ENCODE data around the gene LMCD1.
A peak's percentile ranks its signal among the peaks of the same experiment; 100 is the strongest.

LMCD1 gene

DNA sequence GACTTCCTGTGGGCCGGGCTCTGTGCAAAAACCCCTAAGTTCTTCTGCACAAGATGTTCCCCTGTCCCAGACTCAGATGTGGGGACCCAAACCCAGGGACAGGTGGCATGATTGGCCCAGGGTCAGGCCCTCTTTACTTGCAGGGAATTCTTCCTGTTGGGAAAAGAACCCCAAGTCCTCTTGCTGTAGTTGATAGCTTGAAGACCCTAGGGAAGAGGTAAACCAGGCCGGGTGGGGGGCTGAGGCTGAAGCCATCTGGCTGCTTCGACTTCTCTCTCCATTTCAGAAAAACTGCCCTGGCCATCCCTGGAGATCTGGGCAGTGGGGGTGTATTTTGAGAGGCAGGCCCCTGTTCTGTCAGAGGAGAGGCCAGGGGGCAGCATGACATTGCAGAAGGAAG, 119.5 kb downstream of the LMCD1 start:
- Histone ChIP-seq H3K36me3 (ENCODE audit: insufficient read depth, low read length) (no peaks in the 10 kb centered on the region), H3F3A (ENCODE audit: low read depth) (no peaks in the 10 kb centered on the region), H3K4me1 (ENCODE audit: insufficient read depth, low read length, poor library complexity, severe bottlenecking) (no peaks in the 10 kb centered on the region), H3K9me3 (ENCODE audit: insufficient read depth, low read depth, low read length) (no peaks in the 10 kb centered on the region), H2AFZ (ENCODE audit: low read length) (no peak overlapping the region), H3K9ac (ENCODE audit: low read depth, low read length, poor library complexity, severe bottlenecking) (no peak overlapping the region), H3K4me2 (ENCODE audit: low read depth, low read length, poor library complexity, severe bottlenecking) (no peak overlapping the region), H3K9me2 (replicated peaks; ENCODE audit: low read depth, low read length) (no peaks in the 10 kb centered on the region), H3K27me3 (ENCODE audit: insufficient read depth, low read length, poor library complexity, severe bottlenecking) (no peaks in the 10 kb centered on the region), H4K20me1 (ENCODE audit: insufficient read depth, low read length, poor library complexity, severe bottlenecking) (no peaks in the 10 kb centered on the region), H3K4me3 (ENCODE audit: low read length, poor library complexity, severe bottlenecking) (no peak overlapping the region), H3K79me2 (ENCODE audit: insufficient read depth, low read length) (no peaks in the 10 kb centered on the region)
- TF ChIP-seq, protein P1, sequence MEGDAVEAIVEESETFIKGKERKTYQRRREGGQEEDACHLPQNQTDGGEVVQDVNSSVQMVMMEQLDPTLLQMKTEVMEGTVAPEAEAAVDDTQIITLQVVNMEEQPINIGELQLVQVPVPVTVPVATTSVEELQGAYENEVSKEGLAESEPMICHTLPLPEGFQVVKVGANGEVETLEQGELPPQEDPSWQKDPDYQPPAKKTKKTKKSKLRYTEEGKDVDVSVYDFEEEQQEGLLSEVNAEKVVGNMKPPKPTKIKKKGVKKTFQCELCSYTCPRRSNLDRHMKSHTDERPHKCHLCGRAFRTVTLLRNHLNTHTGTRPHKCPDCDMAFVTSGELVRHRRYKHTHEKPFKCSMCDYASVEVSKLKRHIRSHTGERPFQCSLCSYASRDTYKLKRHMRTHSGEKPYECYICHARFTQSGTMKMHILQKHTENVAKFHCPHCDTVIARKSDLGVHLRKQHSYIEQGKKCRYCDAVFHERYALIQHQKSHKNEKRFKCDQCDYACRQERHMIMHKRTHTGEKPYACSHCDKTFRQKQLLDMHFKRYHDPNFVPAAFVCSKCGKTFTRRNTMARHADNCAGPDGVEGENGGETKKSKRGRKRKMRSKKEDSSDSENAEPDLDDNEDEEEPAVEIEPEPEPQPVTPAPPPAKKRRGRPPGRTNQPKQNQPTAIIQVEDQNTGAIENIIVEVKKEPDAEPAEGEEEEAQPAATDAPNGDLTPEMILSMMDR (conservative IDR thresholded peaks at IDR 0.05; ENCODE audit: low read length) = no peak
- TF ChIP-seq EZH2phosphoT487 (IDR thresholded peaks at IDR 0.05; ENCODE audit: borderline replicate concordance) = no peak

DNA sequence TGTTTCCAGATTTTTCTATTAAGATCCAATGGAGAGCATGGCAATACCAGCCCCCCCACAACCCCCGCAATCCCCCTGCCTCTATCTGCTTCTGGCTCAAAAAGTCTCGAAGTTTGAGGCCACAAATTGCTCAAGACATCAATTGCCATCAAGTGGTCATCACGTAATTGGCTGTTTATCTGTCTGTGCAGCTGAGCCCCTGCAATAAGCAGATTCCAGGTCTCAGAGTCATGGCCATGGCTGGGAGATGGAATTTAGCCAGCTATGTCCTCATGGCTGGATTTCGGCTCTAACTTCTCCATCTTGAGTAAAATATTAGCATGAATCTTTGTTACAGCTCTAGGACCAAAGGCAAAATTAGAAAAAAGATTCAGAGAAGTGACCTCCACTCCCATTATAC, 120.2 kb downstream of the LMCD1 start:
- Histone ChIP-seq H3K9me3 (ENCODE audit: insufficient read depth, low read depth, low read length) (no peaks in the 10 kb centered on the region), H2AFZ (ENCODE audit: low read length) (no peak overlapping the region), H3K9ac (ENCODE audit: low read depth, low read length, poor library complexity, severe bottlenecking) (no peak overlapping the region), H3K4me1 (ENCODE audit: insufficient read depth, low read length, poor library complexity, severe bottlenecking) (no peaks in the 10 kb centered on the region), H3K4me2 (ENCODE audit: low read depth, low read length, poor library complexity, severe bottlenecking) (no peak overlapping the region), H3F3A (ENCODE audit: low read depth) (no peaks in the 10 kb centered on the region), H3K36me3 (ENCODE audit: insufficient read depth, low read length) (no peaks in the 10 kb centered on the region), H3K9me2 (replicated peaks; ENCODE audit: low read depth, low read length) (no peaks in the 10 kb centered on the region), H4K20me1 (ENCODE audit: insufficient read depth, low read length, poor library complexity, severe bottlenecking) (no peaks in the 10 kb centered on the region), H3K4me3 (ENCODE audit: low read length, poor library complexity, severe bottlenecking) (no peak overlapping the region), H3K27me3 (ENCODE audit: insufficient read depth, low read length, poor library complexity, severe bottlenecking) (no peaks in the 10 kb centered on the region), H3K79me2 (ENCODE audit: insufficient read depth, low read length) (no peaks in the 10 kb centered on the region)
- TF ChIP-seq EZH2phosphoT487 (IDR thresholded peaks at IDR 0.05; ENCODE audit: borderline replicate concordance) = no peak
- TF ChIP-seq, protein P1 (conservative IDR thresholded peaks at IDR 0.05; ENCODE audit: low read length) = no peak

DNA sequence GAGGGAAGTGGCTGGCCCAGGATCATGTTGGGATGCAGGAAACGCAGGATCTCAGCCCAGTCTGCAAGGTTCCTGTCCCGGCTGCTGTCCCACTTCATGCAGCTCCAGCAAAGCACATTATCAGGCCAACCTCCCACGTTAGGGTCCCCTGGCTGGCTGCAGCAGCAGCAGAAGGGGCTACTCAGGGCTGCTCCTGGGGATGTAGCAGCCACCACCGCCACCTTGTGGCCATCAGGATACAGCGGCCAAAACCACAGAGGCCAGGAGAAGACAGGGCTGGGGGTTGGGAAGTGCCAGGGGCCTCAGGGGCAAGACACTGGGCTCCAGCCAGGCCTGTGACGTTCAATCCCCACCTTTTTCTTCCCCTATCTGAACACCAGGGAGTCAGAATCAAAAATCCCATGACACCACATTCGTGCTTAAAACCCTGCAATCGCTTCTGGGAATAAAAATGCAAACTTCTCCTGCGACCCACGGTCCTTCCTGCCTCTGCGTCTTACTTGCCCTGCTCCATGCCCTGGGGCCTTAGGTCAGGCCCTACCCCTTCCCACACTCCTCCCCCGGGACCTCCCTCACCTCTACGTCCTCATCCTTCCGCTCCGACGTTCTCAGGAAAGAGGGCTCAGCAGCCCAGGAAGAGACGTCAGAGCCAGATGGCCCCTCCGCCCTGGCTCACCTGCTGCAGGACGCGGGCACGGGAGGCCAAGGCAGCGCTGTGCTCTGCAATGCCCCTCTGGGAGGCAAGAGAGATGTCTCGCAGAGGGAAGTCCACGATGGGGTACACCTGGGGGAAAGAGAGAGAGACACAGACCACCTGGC, 121.5 kb downstream of the LMCD1 start:
- Histone ChIP-seq H2AFZ (ENCODE audit: low read length) (no peak overlapping the region), H4K20me1 (ENCODE audit: insufficient read depth, low read length, poor library complexity, severe bottlenecking) (no peaks in the 10 kb centered on the region), H3K9me2 (replicated peaks; ENCODE audit: low read depth, low read length) (no peaks in the 10 kb centered on the region), H3K79me2 (ENCODE audit: insufficient read depth, low read length) (no peaks in the 10 kb centered on the region), H3K27me3 (ENCODE audit: insufficient read depth, low read length, poor library complexity, severe bottlenecking) (no peaks in the 10 kb centered on the region), H3K36me3 (ENCODE audit: insufficient read depth, low read length) (no peaks in the 10 kb centered on the region), H3K9me3 (ENCODE audit: insufficient read depth, low read depth, low read length) (no peaks in the 10 kb centered on the region), H3F3A (ENCODE audit: low read depth) (no peaks in the 10 kb centered on the region), H3K4me1 (ENCODE audit: insufficient read depth, low read length, poor library complexity, severe bottlenecking) (no peaks in the 10 kb centered on the region), H3K4me3 (ENCODE audit: low read length, poor library complexity, severe bottlenecking) (no peak overlapping the region), H3K9ac (ENCODE audit: low read depth, low read length, poor library complexity, severe bottlenecking) (no peak overlapping the region), H3K4me2 (ENCODE audit: low read depth, low read length, poor library complexity, severe bottlenecking) (no peak overlapping the region)
- TF ChIP-seq EZH2phosphoT487 (IDR thresholded peaks at IDR 0.05; ENCODE audit: borderline replicate concordance) = no peak
- TF ChIP-seq, protein P1 (conservative IDR thresholded peaks at IDR 0.05; ENCODE audit: low read length) = peak; percentile 91

Measured in Loucy (cell line).